Skeletal muscle tissue (tissue), 4 donors: ENCODE results near the gene BCL11B. TPM values are rescaled to one million over a fixed set of nuclear protein-coding genes. Genes with fewer than 3 reads are reported as not detected.

Experiments
- H3K27ac ChIP-seq: one replicate; pipeline ENCODE4 v1.7.0; 2013; ENCODE audit warnings: mild to moderate bottlenecking, low read depth, low read length, inconsistent platforms
- H3K27me3 ChIP-seq, 3 donors: one replicate each; pipeline ENCODE4 v1.7.0; 2013; ENCODE audit warnings: low read length in 3 of 3; ENCODE audit not compliant: control insufficient read depth in 3 of 3, insufficient read depth in 3 of 3
- H3K36me3 ChIP-seq, 3 donors: one replicate each; pipeline ENCODE4 v1.7.0; 2013; ENCODE audit warnings: low read length in 3 of 3; ENCODE audit not compliant: control insufficient read depth in 3 of 3, insufficient read depth in 3 of 3
- H3K4me1 ChIP-seq, 3 donors: one replicate each; pipeline ENCODE4 v1.7.0; 2013; ENCODE audit warnings: low read length in 3 of 3, mild to moderate bottlenecking in 3 of 3; ENCODE audit not compliant: control insufficient read depth in 3 of 3, insufficient read depth in 3 of 3
- H3K4me3 ChIP-seq, 3 donors: one replicate each; pipeline ENCODE4 v1.7.0; 2013; ENCODE audit warnings: low read length in 3 of 3
- H3K9ac ChIP-seq, 3 donors: one replicate each; pipeline ENCODE4 v1.7.0; 2013; ENCODE audit warnings: low read length in 3 of 3, mild to moderate bottlenecking in 3 of 3, moderate library complexity in 2 of 3, low read depth in 1 of 3
- H3K9me3 ChIP-seq, 3 donors: one replicate each; pipeline ENCODE4 v1.7.0; 2013; ENCODE audit warnings: low read length in 3 of 3; ENCODE audit not compliant: control insufficient read depth in 3 of 3
- total RNA-seq: library from RNA; depleted of rRNA; stranded (reverse); fragments of >200 nt; gene quantifications from one replicate; pipeline ENCODE4 v1.2.3, GENCODE V29; 2014
- donor health status: Osteomylitis.

Gene BCL11B
- total RNA-seq, result 1.0 TPM

- Histone ChIP-seq H3K4me3 (peak within 1 kb of the TSS; percentile 21 to 52 (median 24)), H3K36me3 (no peaks in the 10 kb centered on the region), H3K27me3 (peaks cover 65 to 75% (median 67%) of the 10 kb centered on the region in 3 donors), H3K9ac (peak within 1 kb of the TSS in 1 of 3 donors; percentile 33), H3K9me3 (no peaks in the 10 kb centered on the region), H3K4me1 (peaks cover 4 to 16% (median 14%) of the 10 kb centered on the region in 3 donors), H3K27ac (no peak within 1 kb of the TSS)
Observed at GRCh38 chr14:99271951-99272631, at the start of gene BCL11B. TSS of gene BCL11B (minus strand) at chr14:99272197. CDS start at chr14:99271218, 979 bp downstream.

GRCh38 chr14:99321236-99321925, 49.4 kb upstream of the BCL11B start:
- no peak overlapping the region for H3K4me3 ChIP-seq
- H3K9ac ChIP-seq, result no peak overlapping the region
- H3K4me1 ChIP-seq, result peaks cover 0 to 2% (median 0%) of the 10 kb centered on the region in 3 donors
- no peaks in the 10 kb centered on the region for H3K36me3 ChIP-seq
- no peaks in the 10 kb centered on the region for H3K9me3 ChIP-seq
- H3K27ac ChIP-seq, result no peak overlapping the region
- peaks cover 24 to 36% (median 32%) of the 10 kb centered on the region in 3 donors for H3K27me3 ChIP-seq

DNA sequence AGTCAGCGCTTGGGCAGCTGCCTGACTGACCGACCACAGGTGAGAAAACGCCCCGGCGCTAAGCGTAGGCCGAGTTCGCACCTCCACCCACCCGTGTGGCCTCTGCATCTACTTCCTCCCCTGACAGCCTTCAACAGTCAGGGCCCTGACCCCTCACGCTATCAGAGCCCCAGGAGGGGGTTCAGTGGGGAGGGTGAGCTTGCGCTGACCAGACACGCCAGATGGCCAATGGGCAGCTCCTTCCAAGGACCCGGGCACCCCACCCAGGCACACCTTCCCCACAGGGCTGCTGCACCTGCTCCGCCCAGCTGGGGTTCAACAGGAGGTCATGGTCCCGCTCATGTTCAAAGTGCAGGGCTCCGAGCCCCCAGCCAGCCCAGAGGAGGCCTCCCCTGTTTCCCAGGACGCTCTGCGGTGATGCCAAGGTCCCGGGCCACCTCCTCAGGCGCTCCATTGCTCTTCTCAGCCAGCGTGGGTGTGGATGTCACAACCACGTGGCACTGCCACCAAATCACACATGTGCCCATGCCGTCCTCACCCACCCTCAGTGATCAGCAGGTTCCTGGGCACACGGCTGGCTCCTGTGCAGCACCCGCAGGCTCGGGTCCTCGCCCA, 48.7 kb upstream of the BCL11B start:
- peaks cover 18 to 34% (median 28%) of the 10 kb centered on the region in 3 donors for H3K27me3 ChIP-seq
- H3K9ac ChIP-seq, result no peak overlapping the region
- no peaks in the 10 kb centered on the region for H3K36me3 ChIP-seq
- no peak overlapping the region for H3K4me3 ChIP-seq
- H3K9me3 ChIP-seq, result no peaks in the 10 kb centered on the region
- H3K27ac ChIP-seq, result no peak overlapping the region
- peaks cover 0 to 2% (median 0%) of the 10 kb centered on the region in 3 donors for H3K4me1 ChIP-seq

- Histone ChIP-seq H3K4me1 (peaks cover 0 to 2% (median 0%) of the 10 kb centered on the region in 3 donors), H3K9me3 (no peaks in the 10 kb centered on the region), H3K4me3 (no peak overlapping the region), H3K9ac (no peak overlapping the region), H3K27ac (no peak overlapping the region), H3K36me3 (no peaks in the 10 kb centered on the region), H3K27me3 (peaks cover 16 to 31% (median 22%) of the 10 kb centered on the region in 3 donors)
Observed at GRCh38 chr14:99320105-99320572, 48.1 kb upstream of the BCL11B start.

GRCh38 chr14:99318959-99319295, 46.9 kb upstream of the BCL11B start:
- Histone ChIP-seq H3K27ac (no peak overlapping the region), H3K36me3 (no peaks in the 10 kb centered on the region), H3K9ac (no peak overlapping the region), H3K27me3 (peaks cover 13 to 26% (median 25%) of the 10 kb centered on the region in 3 donors), H3K9me3 (no peaks in the 10 kb centered on the region), H3K4me3 (no peak overlapping the region), H3K4me1 (peaks cover 0 to 2% (median 0%) of the 10 kb centered on the region in 3 donors)

GRCh38 chr14:99318091-99318958, 46.3 kb upstream of the BCL11B start:
- no peak overlapping the region for H3K4me3 ChIP-seq
- H3K27me3 ChIP-seq, result peaks cover 13 to 26% (median 25%) of the 10 kb centered on the region in 3 donors
- no peaks in the 10 kb centered on the region for H3K9me3 ChIP-seq

GRCh38 chr14:99317231-99318090, 45.5 kb upstream of the BCL11B start:
- no peaks in the 10 kb centered on the region for H3K9me3 ChIP-seq
- peaks cover 10 to 26% (median 17%) of the 10 kb centered on the region in 3 donors for H3K27me3 ChIP-seq
- no peak overlapping the region for H3K27ac ChIP-seq
- H3K4me3 ChIP-seq, result no peak overlapping the region
- H3K4me1 ChIP-seq, result no peaks in the 10 kb centered on the region
- no peak overlapping the region for H3K9ac ChIP-seq
- H3K36me3 ChIP-seq, result no peaks in the 10 kb centered on the region

More at GRCh38 chr14:99318091-99318958, 46.3 kb upstream of the BCL11B start:
- H3K9ac ChIP-seq, result no peak overlapping the region
- H3K27ac ChIP-seq, result no peak overlapping the region
- H3K36me3 ChIP-seq, result no peaks in the 10 kb centered on the region
- H3K4me1 ChIP-seq, result peaks cover 0 to 2% (median 0%) of the 10 kb centered on the region in 3 donors

GRCh38 chr14:99316281-99317163, 44.5 kb upstream of the BCL11B start:
- Histone ChIP-seq H3K27me3 (peaks cover 10 to 19% (median 13%) of the 10 kb centered on the region in 3 donors), H3K4me3 (no peak overlapping the region), H3K27ac (no peak overlapping the region), H3K4me1 (no peaks in the 10 kb centered on the region), H3K9ac (no peak overlapping the region), H3K9me3 (peaks cover 0 to 2% (median 0%) of the 10 kb centered on the region in 3 donors), H3K36me3 (no peaks in the 10 kb centered on the region)
